Stimulated activated CD8-positive, alpha-beta memory T cell treated with anti-CD3 and anti-CD28 coated beads, Interleukin-2, amount 100 ng/mL, for 1 hour (primary cell): ENCODE results near the gene CRADD.
"Not testable (repeated sequence)": the region's sequence is repeated elsewhere in the genome, so short reads cannot be mapped to it uniquely, and the experiment has no call there.

ENCODE experiments used
- DNase-seq, 2 donors: peaks; one replicate each; pipeline ENCODE4 v3.0.0-alpha.2; 2020; ENCODE audit warnings: low read depth in 2 of 2

CRADD gene

GRCh38 chr12:93677195-93678064, at the start of gene CRADD:
CRADD (plus strand) TSS chr12:93677375.
- DNase-seq, result peak; percentile 64 to 69

GRCh38 chr12:93632383-93632782, 44.8 kb upstream of the CRADD start:
- no peak for DNase-seq

- no peak for DNase-seq
Measured at GRCh38 chr12:93634416-93634815, 42.8 kb upstream of the CRADD start.

- no peak for DNase-seq
Measured at GRCh38 chr12:93636708-93637107, 40.5 kb upstream of the CRADD start.

- DNase-seq, result no peak
Measured at GRCh38 chr12:93638095-93638494, 39.1 kb upstream of the CRADD start.

- no peak for DNase-seq
Measured at GRCh38 chr12:93638954-93639353, 38.2 kb upstream of the CRADD start.

GRCh38 chr12:93639406-93639805, 37.8 kb upstream of the CRADD start:
- no peak for DNase-seq

- DNase-seq, result not testable (repeated sequence)
Measured at GRCh38 chr12:93641380-93641779, 35.8 kb upstream of the CRADD start.

GRCh38 chr12:93642751-93643150, 34.4 kb upstream of the CRADD start:
- no peak for DNase-seq

GRCh38 chr12:93645702-93646101, 31.5 kb upstream of the CRADD start:
- DNase-seq, result no peak

- no peak for DNase-seq
Measured at GRCh38 chr12:93650626-93651025, 26.5 kb upstream of the CRADD start.

GRCh38 chr12:93653079-93653478, 24.1 kb upstream of the CRADD start:
- no peak for DNase-seq

GRCh38 chr12:93653712-93654111, 23.5 kb upstream of the CRADD start:
- DNase-seq, result no peak

GRCh38 chr12:93654421-93654820, 22.8 kb upstream of the CRADD start:
- no peak for DNase-seq

GRCh38 chr12:93657071-93657470, 20.1 kb upstream of the CRADD start:
- DNase-seq, result no peak

GRCh38 chr12:93661021-93661420, 16.2 kb upstream of the CRADD start:
- DNase-seq, result no peak

- no peak for DNase-seq
Measured at GRCh38 chr12:93663006-93663728, 14.0 kb upstream of the CRADD start.

GRCh38 chr12:93663729-93664084, 13.5 kb upstream of the CRADD start:
- no peak for DNase-seq

GRCh38 chr12:93664573-93665138, 12.5 kb upstream of the CRADD start:
- no peak for DNase-seq

- no peak for DNase-seq
Measured at GRCh38 chr12:93667672-93668071, 9.5 kb upstream of the CRADD start.

GRCh38 chr12:93668919-93669418, 8.2 kb upstream of the CRADD start:
- DNase-seq, result no peak

- no peak for DNase-seq
Measured at GRCh38 chr12:93669452-93669851, 7.7 kb upstream of the CRADD start.

- no peak for DNase-seq
Measured at GRCh38 chr12:93670104-93670503, 7.1 kb upstream of the CRADD start.
